OCI-LY7 (cell line): Measurements from ENCODE around the gene ZNF20.

ENCODE experiments used
- EZH2phosphoT487 ChIP-seq: fragments of 200-600 bp; sonication (generic); IDR thresholded peaks from 2 replicates; pipeline ENCODE4 v1.6.1; 2018; ENCODE audit warnings: low read depth, borderline replicate concordance, mild to moderate bottlenecking, mixed run types, antibody characterized with exemption, low read length, moderate library complexity, mixed read lengths
- TF ChIP-seq, protein P1 (sequence below): fragments of 200-600 bp; sonication (generic); conservative IDR thresholded peaks from 2 replicates; pipeline ENCODE4 v1.5.1; 2014; ENCODE audit warnings: mild to moderate bottlenecking, antibody characterized with exemption, low read length, moderate library complexity, mixed read lengths

DNA sequence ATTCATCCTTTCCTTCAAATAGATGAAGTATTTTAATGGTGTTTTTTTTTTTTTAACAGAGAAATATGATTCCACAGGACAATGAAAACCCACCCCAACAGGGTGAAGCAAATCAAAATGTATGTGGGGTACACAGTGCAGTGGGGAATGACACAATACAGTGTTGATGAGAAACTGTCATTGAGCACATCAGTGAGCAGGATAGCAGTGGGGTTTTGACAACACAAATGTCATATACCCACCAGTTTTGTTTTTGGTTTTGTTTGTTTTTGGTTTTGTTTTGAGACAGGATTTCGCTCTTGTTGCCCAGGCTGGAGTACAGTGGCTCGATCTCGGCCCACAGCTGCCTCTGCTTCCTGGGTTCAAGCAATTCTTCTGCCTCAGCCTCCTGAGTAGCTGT, 46.4 kb downstream of the ZNF20 start:
- TF ChIP-seq, protein P1, sequence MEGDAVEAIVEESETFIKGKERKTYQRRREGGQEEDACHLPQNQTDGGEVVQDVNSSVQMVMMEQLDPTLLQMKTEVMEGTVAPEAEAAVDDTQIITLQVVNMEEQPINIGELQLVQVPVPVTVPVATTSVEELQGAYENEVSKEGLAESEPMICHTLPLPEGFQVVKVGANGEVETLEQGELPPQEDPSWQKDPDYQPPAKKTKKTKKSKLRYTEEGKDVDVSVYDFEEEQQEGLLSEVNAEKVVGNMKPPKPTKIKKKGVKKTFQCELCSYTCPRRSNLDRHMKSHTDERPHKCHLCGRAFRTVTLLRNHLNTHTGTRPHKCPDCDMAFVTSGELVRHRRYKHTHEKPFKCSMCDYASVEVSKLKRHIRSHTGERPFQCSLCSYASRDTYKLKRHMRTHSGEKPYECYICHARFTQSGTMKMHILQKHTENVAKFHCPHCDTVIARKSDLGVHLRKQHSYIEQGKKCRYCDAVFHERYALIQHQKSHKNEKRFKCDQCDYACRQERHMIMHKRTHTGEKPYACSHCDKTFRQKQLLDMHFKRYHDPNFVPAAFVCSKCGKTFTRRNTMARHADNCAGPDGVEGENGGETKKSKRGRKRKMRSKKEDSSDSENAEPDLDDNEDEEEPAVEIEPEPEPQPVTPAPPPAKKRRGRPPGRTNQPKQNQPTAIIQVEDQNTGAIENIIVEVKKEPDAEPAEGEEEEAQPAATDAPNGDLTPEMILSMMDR: no peak
- TF ChIP-seq EZH2phosphoT487: no peak
